PFSK-1 (cell line): Measurements from ENCODE around the gene CACNA1D.

Source experiments
- FOXP2 ChIP-seq: optimal IDR thresholded peaks from 2 replicates; pipeline ENCODE3; 2011; ENCODE audit warnings: borderline replicate concordance, control low read depth, inconsistent platforms; ENCODE audit not compliant: insufficient read depth; ENCODE audit errors: extremely low read length, extremely low read depth
- POLR2AphosphoS5 ChIP-seq: IDR thresholded peaks from 2 replicates; pipeline ENCODE4 v1.6.1; 2012; ENCODE audit warnings: low read depth, mild to moderate bottlenecking, control low read depth, low read length, moderate library complexity
- SIN3A ChIP-seq: IDR thresholded peaks from 2 replicates; pipeline ENCODE4 v1.6.1; 2012; ENCODE audit warnings: mild to moderate bottlenecking, low read length, moderate library complexity, borderline replicate concordance; ENCODE audit not compliant: insufficient read depth
- TAF1 ChIP-seq: IDR thresholded peaks from 2 replicates; pipeline ENCODE4 v1.6.1; 2012; ENCODE audit warnings: low read length, control low read depth, borderline replicate concordance; ENCODE audit not compliant: insufficient read depth
- TF ChIP-seq, protein P1 (sequence below), 2 experiments: IDR thresholded peaks; 2 replicates each; pipeline versions ENCODE4 v1.6.1 to v1.8.0; 2011 to 2012; ENCODE audit warnings: low read depth in 2 of 2, low read length in 2 of 2, control low read depth in 1 of 2, inconsistent platforms in 1 of 2, mild to moderate bottlenecking in 1 of 2, moderate library complexity in 1 of 2; ENCODE audit not compliant: insufficient read depth in 1 of 2

The CACNA1D gene

DNA sequence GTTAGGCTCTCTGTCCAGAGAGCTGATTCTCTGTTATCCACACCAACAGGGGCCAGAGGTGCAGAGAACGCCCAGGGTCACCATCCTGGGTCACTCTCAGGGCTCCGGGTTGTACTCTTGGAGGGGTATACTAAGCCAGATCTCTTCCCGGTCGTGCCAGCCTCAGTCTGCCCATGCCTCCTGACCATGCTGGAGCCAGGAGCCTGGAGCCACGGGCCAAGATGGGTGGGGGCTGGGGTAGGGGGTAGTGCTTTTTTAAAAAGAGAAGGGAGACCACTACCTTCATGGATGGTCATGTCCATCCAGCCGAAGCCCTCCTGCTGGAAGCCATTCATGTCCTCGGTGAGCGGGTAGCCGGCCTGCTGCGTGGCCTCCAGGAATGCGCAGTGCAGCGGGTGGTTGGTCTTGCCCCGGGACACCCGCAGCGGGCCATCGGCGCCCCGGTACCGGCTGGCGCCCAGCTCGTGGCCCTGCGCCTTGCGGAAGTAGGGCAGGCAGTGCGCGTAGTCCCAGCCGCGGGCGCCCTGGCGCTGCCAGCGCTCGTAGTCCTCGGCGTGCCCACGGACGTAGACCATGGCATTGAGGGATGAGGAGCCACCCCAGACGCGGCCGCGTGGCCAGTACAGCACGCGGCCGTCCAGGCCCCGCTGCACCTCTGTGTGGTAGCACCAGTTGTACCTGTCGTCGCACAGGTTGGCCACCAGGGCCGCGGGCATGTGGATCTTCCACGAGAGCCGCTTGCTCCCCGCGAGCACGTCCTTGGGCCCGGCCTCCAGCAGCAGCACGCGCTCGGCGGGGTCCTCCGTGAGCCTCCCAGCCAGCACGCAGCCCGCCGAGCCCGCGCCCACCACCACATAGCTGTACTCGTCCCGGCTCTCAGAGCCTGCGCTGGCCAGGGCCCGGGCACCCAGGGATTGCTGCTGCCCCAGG lies 328.9 kb downstream of the CACNA1D start:
- TF ChIP-seq FOXP2, result no peak

DNA sequence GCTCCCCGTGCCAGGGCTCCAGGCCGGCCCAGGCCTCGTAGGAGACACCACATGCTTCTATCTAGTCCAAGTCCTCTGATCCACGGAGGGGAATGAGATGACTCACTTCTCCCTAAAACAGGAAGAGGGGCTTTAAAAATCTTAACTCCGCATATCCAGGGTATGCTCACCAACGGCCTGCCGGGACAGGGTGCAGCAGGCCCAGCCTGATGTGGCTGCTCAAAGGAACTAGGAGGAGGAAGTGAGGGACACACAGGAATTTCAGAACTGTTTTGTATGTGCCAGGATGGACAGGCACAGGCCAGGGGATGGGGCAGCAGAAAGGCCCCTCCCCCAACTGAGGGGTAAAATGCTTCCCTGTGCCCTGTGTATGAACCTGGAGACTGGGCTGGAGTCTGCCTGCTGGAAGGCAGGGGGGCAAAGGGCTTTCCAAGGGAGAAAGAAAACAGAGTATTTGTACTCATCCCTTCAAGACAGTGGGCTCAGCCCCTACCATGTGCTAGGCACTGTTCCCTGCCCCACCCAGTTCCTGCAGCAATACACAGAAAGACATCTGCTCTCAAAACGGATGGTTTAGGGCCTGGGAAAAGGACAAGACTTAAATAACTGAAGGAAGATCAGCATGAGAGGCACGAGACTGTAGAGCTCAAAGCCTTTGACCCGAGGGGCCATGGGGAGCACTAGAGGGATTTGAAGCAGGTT lies 329.7 kb downstream of the CACNA1D start:
- no peak for TF ChIP-seq SIN3A
- TF ChIP-seq POLR2AphosphoS5, result no peak
- TF ChIP-seq, protein P1, sequence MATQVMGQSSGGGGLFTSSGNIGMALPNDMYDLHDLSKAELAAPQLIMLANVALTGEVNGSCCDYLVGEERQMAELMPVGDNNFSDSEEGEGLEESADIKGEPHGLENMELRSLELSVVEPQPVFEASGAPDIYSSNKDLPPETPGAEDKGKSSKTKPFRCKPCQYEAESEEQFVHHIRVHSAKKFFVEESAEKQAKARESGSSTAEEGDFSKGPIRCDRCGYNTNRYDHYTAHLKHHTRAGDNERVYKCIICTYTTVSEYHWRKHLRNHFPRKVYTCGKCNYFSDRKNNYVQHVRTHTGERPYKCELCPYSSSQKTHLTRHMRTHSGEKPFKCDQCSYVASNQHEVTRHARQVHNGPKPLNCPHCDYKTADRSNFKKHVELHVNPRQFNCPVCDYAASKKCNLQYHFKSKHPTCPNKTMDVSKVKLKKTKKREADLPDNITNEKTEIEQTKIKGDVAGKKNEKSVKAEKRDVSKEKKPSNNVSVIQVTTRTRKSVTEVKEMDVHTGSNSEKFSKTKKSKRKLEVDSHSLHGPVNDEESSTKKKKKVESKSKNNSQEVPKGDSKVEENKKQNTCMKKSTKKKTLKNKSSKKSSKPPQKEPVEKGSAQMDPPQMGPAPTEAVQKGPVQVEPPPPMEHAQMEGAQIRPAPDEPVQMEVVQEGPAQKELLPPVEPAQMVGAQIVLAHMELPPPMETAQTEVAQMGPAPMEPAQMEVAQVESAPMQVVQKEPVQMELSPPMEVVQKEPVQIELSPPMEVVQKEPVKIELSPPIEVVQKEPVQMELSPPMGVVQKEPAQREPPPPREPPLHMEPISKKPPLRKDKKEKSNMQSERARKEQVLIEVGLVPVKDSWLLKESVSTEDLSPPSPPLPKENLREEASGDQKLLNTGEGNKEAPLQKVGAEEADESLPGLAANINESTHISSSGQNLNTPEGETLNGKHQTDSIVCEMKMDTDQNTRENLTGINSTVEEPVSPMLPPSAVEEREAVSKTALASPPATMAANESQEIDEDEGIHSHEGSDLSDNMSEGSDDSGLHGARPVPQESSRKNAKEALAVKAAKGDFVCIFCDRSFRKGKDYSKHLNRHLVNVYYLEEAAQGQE (IDR thresholded peaks at IDR 0.05; ENCODE audit: insufficient read depth in 1 of 2, low read depth in 2 of 2, low read length in 2 of 2), result no peak

DNA sequence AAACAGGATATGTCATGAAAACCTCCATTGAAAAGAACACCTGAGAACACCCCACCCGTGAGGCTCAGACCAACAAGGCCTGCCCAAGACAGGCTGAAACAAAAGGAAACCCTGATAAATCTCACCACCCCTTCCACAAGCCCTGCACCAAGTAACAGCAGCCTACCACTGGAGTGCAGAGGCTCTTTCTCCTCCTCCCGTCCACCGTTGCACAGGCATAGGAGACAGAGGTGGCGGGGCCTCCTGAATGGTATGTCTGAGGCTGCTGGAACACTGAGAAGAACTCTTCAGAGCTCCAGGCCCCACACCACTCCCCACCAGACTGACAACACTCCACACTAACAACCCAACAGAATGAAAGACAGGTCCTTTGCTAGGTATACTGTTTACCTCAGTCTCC lies 330.4 kb downstream of the CACNA1D start:
- TF ChIP-seq TAF1, result no peak
- TF ChIP-seq POLR2AphosphoS5, result no peak
- TF ChIP-seq SIN3A, result no peak
- TF ChIP-seq FOXP2, result no peak
- TF ChIP-seq, protein P1 (IDR thresholded peaks at IDR 0.05; ENCODE audit: insufficient read depth in 1 of 2, low read depth in 2 of 2, low read length in 2 of 2), result no peak

DNA sequence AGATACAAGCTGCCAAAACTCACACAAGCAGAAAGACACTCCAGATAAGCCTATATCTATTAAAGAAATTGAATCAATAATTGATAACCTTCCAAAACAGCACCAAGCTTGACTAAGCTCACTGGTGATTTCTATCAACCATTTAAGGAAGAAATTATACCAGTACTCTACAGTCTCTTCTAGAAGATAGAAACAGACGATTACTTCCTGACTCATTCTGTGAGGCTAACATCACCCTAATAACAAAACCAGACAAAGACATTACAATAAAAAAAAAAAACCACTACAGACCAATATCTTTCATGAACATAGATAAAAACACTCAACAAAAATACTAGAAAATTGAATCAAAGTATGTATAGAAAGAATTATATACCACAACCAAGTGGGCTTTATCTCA lies 331.6 kb downstream of the CACNA1D start:
- TF ChIP-seq, protein P1 (IDR thresholded peaks at IDR 0.05; ENCODE audit: insufficient read depth in 1 of 2, low read depth in 2 of 2, low read length in 2 of 2), result no peak
- TF ChIP-seq POLR2AphosphoS5 (no peak), FOXP2 (no peak), SIN3A (no peak), TAF1 (no peak)

- TF ChIP-seq SIN3A (no peak), POLR2AphosphoS5 (no peak), FOXP2 (no peak), TAF1 (no peak)
- TF ChIP-seq, protein P1 (IDR thresholded peaks at IDR 0.05; ENCODE audit: insufficient read depth in 1 of 2, low read depth in 2 of 2, low read length in 2 of 2), result no peak
Measured at GRCh38 chr3:53828581-53828980, 334.2 kb downstream of the CACNA1D start.
